Lower leg skin (tissue), 4 donors: Measurements from ENCODE around the gene CD200R1L. TPM values are rescaled to one million over a fixed set of nuclear protein-coding genes. Genes with fewer than 3 reads are reported as not detected.

Experiments
- DNase-seq, 2 donors: peaks; one replicate each; pipeline ENCODE4 v3.0.0-alpha.2; 2019; ENCODE audit warnings: low spot score in 2 of 2
- H3K4me3 ChIP-seq: fragments of 200-600 bp; sonication (generic); 2 replicates; pipeline ENCODE4 v1.5.1; 2017; ENCODE audit warnings: mild to moderate bottlenecking, low read depth; ENCODE audit not compliant: poor library complexity, severe bottlenecking
- CTCF ChIP-seq, 3 donors: fragments of 450-650 bp; IDR thresholded peaks; one replicate each; pipeline ENCODE4 v1.5.1; 2016; ENCODE audit warnings: antibody characterized with exemption in 3 of 3, mild to moderate bottlenecking in 3 of 3, moderate library complexity in 2 of 3
- POLR2A ChIP-seq, 2 donors: fragments of 450-650 bp; IDR thresholded peaks; one replicate each; pipeline ENCODE4 v1.6.1; 2016 to 2017; ENCODE audit warnings: antibody characterized with exemption in 2 of 2, mild to moderate bottlenecking in 1 of 2, moderate library complexity in 1 of 2
- WGBS, 2 donors: methylation state at CpG; one replicate each; pipeline ENCODE4 v1.1.5; 2018; 5-methylcytosine and 5-hydroxymethylcytosine counted together
- intact Hi-C: fragments of 100-400 bp; cut with DNase I; formaldehyde crosslinking; loops from one replicate; pipeline ENCODE4 v1.15.0; 2023; ENCODE audit warnings: low total_unique reads
- total RNA-seq, 4 donors: library from RNA; depleted of rRNA; stranded (reverse); fragments of >200 nt; gene quantifications; one replicate each; pipeline ENCODE4 v1.1.0, GENCODE V29; 2016

CD200R1L gene
- total RNA-seq, 4 donors from 2014 or later = not detected

- intact Hi-C loops = no loop called here
- H3K4me3 ChIP-seq = no peak overlapping the region
- DNase-seq = no peak
- no peak for TF ChIP-seq POLR2A (IDR thresholded peaks at IDR 0.05)
- TF ChIP-seq CTCF (IDR thresholded peaks at IDR 0.05) = no peak
Observed at GRCh38 chr3:112799946-112800345, 46.7 kb downstream of the CD200R1L start.

- 59 to 67% methylated on average over 6 of the region's 6 CpGs for WGBS, 2 donors
- TF ChIP-seq POLR2A (IDR thresholded peaks at IDR 0.05) (no peak), CTCF (IDR thresholded peaks at IDR 0.05) (no peak)
- DNase-seq = no peak
- intact Hi-C loops = no loop called here
- no peak overlapping the region for H3K4me3 ChIP-seq
Observed at GRCh38 chr3:112794622-112795172, 52.0 kb downstream of the CD200R1L start.

GRCh38 chr3:112793326-112794081, 53.2 kb downstream of the CD200R1L start:
- intact Hi-C loops = no loop called here
- WGBS, 2 donors = 61 to 75% methylated on average over 3 of the region's 3 CpGs
- DNase-seq = no peak
- H3K4me3 ChIP-seq = no peak overlapping the region
- TF ChIP-seq POLR2A (IDR thresholded peaks at IDR 0.05) = no peak
- TF ChIP-seq CTCF (IDR thresholded peaks at IDR 0.05) = no peak

GRCh38 chr3:112791736-112792135, 54.9 kb downstream of the CD200R1L start:
- intact Hi-C loops = no loop called here
- TF ChIP-seq CTCF (IDR thresholded peaks at IDR 0.05) (no peak), POLR2A (IDR thresholded peaks at IDR 0.05) (no peak)
- H3K4me3 ChIP-seq = no peak overlapping the region
- no peak for DNase-seq
- 93 to 95% methylated on average over 2 of the region's 2 CpGs for WGBS, 2 donors

GRCh38 chr3:112789787-112790186, 56.9 kb downstream of the CD200R1L start:
- no peak for DNase-seq
- no peak overlapping the region for H3K4me3 ChIP-seq
- TF ChIP-seq POLR2A (IDR thresholded peaks at IDR 0.05) (no peak), CTCF (IDR thresholded peaks at IDR 0.05) (no peak)
- intact Hi-C loops = no loop called here
- 76 to 93% methylated on average over 3 of the region's 3 CpGs for WGBS, 2 donors
